GM13976 (cell line): ENCODE data around the gene RABL6.
"Not testable (repeated sequence)": the region's sequence is repeated elsewhere in the genome, so short reads cannot be mapped to it uniquely, and the experiment has no call there.

Experiments used
- DNase-seq: peaks from one replicate; pipeline ENCODE4 v3.0.0; 2012; ENCODE audit warnings: low spot score
- in situ Hi-C: fragments of 300-500 bp; cut with MboI; formaldehyde crosslinking; loops from one replicate; pipeline ENCODE4 v1.12.0; 2022; ENCODE audit warnings: low sequenced_read_pairs, mixed read lengths, inconsistent platforms; ENCODE audit not compliant: unreplicated experiment
- TF ChIP-seq, protein P1 (sequence below): IDR thresholded peaks from 2 replicates; pipeline ENCODE4 v1.5.1; 2012; ENCODE audit warnings: borderline replicate concordance, mild to moderate bottlenecking; ENCODE audit not compliant: insufficient read depth; ENCODE audit errors: extremely low read depth, missing control alignments, control extremely low read depth

Gene RABL6

DNA sequence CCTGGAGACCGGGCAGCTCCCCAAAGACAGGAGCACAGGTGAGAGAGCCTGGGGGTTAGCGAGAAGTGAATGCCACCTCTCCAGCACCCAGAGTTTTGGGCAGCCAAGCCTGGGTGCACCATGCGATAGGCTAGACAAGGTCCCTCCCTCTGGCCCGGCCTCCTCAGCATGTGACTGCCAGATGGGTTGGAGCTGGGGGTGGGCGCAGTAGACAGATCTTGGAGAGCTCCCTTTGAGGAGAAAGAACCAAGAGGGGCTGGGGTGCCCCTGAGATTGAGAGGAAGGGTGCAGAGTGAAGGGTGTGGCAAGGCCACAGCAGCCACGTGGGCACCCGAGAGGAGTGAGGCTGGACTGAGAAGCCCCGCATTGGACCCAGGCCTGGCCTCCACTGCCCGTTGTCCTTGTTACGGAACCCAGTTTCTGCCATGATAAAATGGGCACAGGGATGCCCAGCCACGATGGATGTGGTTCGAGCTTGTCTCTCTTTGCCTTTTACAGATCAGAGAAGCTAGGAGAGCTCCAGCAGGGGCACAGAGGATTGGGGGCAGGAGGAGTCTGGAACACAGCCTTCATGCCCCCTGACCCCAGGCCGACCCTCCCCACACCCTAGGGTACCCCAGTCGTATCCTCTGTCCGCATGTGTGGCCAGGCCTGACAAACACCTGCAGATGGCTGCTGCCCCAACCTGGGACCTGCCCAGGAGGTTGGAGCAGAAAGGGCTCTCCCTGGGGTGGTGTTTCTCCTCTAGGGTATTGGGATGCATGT is 15.2 kb upstream of the RABL6 start:
- DNase-seq, result no peak
- in situ Hi-C loops, result no loop called here
- TF ChIP-seq, protein P1, sequence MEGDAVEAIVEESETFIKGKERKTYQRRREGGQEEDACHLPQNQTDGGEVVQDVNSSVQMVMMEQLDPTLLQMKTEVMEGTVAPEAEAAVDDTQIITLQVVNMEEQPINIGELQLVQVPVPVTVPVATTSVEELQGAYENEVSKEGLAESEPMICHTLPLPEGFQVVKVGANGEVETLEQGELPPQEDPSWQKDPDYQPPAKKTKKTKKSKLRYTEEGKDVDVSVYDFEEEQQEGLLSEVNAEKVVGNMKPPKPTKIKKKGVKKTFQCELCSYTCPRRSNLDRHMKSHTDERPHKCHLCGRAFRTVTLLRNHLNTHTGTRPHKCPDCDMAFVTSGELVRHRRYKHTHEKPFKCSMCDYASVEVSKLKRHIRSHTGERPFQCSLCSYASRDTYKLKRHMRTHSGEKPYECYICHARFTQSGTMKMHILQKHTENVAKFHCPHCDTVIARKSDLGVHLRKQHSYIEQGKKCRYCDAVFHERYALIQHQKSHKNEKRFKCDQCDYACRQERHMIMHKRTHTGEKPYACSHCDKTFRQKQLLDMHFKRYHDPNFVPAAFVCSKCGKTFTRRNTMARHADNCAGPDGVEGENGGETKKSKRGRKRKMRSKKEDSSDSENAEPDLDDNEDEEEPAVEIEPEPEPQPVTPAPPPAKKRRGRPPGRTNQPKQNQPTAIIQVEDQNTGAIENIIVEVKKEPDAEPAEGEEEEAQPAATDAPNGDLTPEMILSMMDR, result no peak

DNA sequence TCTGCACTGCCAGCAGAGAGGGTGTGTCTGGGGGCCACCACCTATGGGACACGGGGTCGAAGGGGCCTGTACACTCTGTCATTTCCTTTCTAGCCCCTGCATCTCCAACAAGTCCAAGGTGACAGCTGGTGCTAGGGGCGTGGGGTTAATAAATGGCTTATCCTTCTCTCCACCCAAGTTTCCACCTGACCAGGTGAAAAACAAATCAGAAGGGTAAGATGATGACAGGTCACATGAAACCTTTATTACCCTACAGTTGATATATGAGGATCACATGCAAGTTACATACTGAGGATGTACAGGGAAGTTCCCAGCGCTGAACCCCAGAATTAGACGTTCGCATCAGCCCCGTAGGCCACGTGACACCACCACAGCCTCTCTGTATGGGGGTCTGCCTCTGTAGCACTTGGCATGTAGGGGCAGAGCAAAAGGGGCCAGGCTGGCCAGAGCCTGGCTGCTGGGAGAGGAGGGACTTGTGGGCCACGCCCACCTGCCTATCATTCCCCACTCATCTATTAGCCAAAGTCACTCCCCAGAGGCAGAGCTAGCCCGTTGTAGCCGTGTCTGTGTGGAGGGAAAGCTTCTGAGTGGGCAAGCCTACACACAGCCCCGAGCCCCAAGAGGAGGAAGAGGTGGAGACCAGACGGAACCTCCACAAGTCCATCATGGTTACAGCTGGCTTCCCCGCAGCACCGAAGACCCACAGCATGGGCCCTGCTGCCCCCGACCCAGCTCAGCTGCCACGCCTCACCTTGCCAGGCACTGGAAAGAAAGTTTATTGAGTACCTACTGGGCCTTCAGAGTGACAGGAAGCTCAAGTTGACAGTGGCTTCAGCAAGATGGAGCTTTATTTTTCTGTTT is 14.4 kb upstream of the RABL6 start:
- TF ChIP-seq, protein P1, result no peak
- DNase-seq, result no peak
- in situ Hi-C loops, result no loop called here

DNA sequence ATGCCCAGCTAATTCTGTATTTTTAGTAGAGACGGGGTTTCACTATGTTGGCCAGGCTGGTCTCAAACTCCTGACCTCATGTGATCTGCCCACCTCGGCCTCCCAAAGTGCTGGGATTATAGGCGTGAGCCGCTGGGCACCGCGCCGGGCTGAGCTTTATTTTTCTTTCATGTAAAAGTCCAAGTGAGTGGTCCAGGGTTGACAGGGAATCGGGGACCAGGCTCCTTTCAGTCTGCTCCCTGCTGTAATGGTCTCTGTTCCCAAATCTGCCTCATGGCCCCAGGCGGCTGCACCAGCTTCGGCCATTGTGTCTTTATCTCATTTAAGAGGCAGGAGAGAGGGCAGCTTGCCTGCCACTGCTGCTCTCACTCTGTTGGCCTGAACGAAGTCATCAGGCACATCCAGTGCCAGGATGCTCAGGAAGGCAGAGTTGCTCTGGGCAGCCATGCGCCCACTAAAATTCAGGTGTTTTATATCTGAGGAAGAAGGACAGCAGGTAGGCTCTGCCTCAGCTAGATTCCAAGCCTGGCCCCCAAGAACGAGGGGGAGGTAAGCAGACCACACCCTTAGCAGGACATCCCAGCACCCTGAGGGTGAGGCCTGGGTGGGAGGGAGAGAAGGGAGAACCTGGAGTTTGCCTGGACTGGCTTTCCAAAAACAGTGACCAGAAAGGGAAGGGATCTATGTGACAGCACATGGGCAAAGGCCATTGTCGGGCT is 13.3 kb upstream of the RABL6 start:
- DNase-seq, result no peak
- in situ Hi-C loops, result no loop called here
- TF ChIP-seq, protein P1, result no peak

DNA sequence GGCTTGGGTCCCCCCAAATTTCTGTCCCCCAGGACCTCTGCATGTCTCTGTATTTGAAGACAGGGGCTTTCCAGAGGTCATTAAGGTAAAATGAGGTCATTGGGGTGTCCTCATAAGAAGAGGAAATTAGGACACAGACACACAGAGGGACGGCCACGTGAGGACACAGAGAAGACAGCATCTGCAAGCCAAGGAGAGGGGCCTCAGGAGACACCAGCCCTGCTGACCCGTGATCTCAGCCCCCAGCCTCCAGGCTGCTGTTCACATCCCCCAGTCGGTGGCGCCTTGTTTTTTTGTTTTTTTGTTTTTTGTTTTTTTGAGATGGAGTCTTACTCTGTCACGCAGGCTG is 12.8 kb upstream of the RABL6 start:
- in situ Hi-C loops, result no loop called here

DNA sequence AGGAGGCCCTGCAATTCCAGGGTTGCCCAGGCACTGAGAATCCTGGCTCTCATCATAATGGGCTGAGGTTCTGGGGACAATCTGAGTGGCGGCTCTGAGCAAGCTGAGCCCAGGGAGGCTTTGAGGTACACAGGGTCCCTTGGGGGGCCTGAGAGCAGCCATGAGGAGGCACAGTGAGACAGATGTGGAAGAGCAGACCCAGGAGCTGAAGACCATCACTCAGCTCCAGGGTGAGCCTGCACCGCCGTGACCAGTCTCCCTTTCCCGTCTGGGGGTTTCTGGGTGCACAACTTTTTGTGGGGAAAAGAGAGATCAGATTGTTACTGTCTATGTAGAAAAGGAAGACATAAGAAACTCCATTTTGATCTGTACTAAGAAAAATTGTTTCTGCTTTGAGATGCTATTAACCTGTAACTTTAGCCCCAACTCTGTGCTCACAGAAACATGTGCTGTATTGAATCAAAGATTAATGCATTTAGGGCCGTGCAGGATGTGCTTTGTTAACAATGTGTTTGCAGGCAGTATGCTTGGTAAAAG is 11.4 kb upstream of the RABL6 start, which contains the start of gene CCDC183:
CCDC183 (plus strand) TSS at position 101 of the 537 bp plus-strand sequence; CDS start at position 161, 60 bp downstream.
- no peak for DNase-seq
- in situ Hi-C loops, result no loop called here
- TF ChIP-seq, protein P1, result no peak

More for the DNA sequence above, 12.8 kb upstream of the RABL6 start:
- TF ChIP-seq, protein P1, result no peak
- no peak for DNase-seq

DNA sequence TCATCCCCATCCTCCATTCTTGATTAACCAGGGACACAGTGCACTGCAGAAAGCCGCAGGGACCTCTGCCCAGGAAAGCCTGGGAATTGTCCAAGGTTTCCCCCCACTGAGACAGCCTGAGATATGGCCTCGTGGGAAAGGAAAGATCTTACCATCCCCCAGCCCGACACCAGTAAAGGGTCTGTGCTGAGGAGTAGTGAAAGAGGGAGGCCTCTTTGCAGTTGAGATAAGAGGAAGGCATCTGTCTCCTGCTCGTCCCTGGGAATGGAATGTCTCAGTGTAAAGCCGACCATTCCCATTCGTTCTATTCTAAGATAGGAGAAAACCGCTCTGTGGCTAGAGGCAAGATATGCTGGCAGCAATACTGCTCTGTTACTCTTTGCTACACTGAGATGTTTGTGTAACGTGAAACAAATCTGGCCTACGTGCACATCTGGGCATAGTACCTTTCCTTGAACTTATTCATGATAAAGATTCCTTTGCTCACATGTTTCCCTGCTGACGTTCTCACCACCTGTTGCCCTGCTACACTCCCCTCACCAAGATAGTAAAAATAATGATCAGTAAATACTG is 10.9 kb upstream of the RABL6 start:
- in situ Hi-C loops, DNase-seq: not testable (repeated sequence)
